Superior temporal gyrus (tissue), 1 donor: ENCODE results near the gene OR56B1.

ENCODE experiments used
- DNase-seq: peaks from one replicate; pipeline ENCODE4 v3.0.0-alpha.2; 2016; ENCODE audit errors: extremely low spot score

OR56B1 gene

GRCh38 chr11:5727691-5728090 lies 8.6 kb upstream of the OR56B1 start:
- DNase-seq = no peak

- no peak for DNase-seq
Measured at GRCh38 chr11:5737091-5737490, 843 bp downstream of the OR56B1 start.

GRCh38 chr11:5737670-5738392 lies 1.6 kb downstream of the OR56B1 start:
- no peak for DNase-seq

- DNase-seq = no peak
Measured at GRCh38 chr11:5738431-5738830, 2.2 kb downstream of the OR56B1 start.

GRCh38 chr11:5746614-5747013 lies 10.4 kb downstream of the OR56B1 start:
- no peak for DNase-seq

- no peak for DNase-seq
Measured at GRCh38 chr11:5749836-5750235, 13.6 kb downstream of the OR56B1 start.

- DNase-seq = no peak
Measured at GRCh38 chr11:5753943-5754342, 17.7 kb downstream of the OR56B1 start, which contains the start of gene OR52N4. Gene OR52N4, plus strand, starts transcription at chr11:5754243. Its CDS starts 498 bp downstream, at chr11:5754741.

- DNase-seq = no peak
Measured at GRCh38 chr11:5767056-5767455, 30.8 kb downstream of the OR56B1 start.

GRCh38 chr11:5783255-5783654 lies 47.0 kb downstream of the OR56B1 start, which contains the start of gene OR52N5:
Gene OR52N5, minus strand, starts transcription at chr11:5783355. Its CDS starts 4,721 bp downstream, at chr11:5778634.
- no peak for DNase-seq
